ENCODE results near the gene ZFPL1.

The ZFPL1 gene

GRCh38 chr11:65059523-65059922 is 24.5 kb upstream of the ZFPL1 start:
- no peak for DNase-seq (ENCODE audit: low read depth)
- no peak overlapping the region for H3K4me3 ChIP-seq (ENCODE audit: low read depth, low read length)
- TF ChIP-seq CTCF (IDR thresholded peaks at IDR 0.05; ENCODE audit: control insufficient read depth, extremely low read depth, insufficient read depth): no peak

- no peak for TF ChIP-seq CTCF (IDR thresholded peaks at IDR 0.05; ENCODE audit: control insufficient read depth, extremely low read depth, insufficient read depth)
- H3K4me3 ChIP-seq (ENCODE audit: low read depth, low read length): no peak overlapping the region
- DNase-seq (ENCODE audit: low read depth): no peak
These were observed 23.8 kb upstream of the ZFPL1 start for GRCh38 chr11:65059959-65060824.

GRCh38 chr11:65060913-65061408 is 23.1 kb upstream of the ZFPL1 start:
- DNase-seq (ENCODE audit: low read depth): no peak

GRCh38 chr11:65063532-65063931 is 20.5 kb upstream of the ZFPL1 start:
- no peak overlapping the region for H3K4me3 ChIP-seq (ENCODE audit: low read depth, low read length)
- TF ChIP-seq CTCF (IDR thresholded peaks at IDR 0.05; ENCODE audit: control insufficient read depth, extremely low read depth, insufficient read depth): no peak
- DNase-seq (ENCODE audit: low read depth): no peak

More at GRCh38 chr11:65060913-65061408, 23.1 kb upstream of the ZFPL1 start:
- H3K4me3 ChIP-seq (ENCODE audit: low read depth, low read length): no peak overlapping the region
- no peak for TF ChIP-seq CTCF (IDR thresholded peaks at IDR 0.05; ENCODE audit: control insufficient read depth, extremely low read depth, insufficient read depth)

GRCh38 chr11:65064847-65065240 is 19.2 kb upstream of the ZFPL1 start:
- no peak for DNase-seq (ENCODE audit: low read depth)
- no peak for TF ChIP-seq CTCF (IDR thresholded peaks at IDR 0.05; ENCODE audit: control insufficient read depth, extremely low read depth, insufficient read depth)
- no peak overlapping the region for H3K4me3 ChIP-seq (ENCODE audit: low read depth, low read length)

- H3K4me3 ChIP-seq (ENCODE audit: low read depth, low read length): no peak overlapping the region
- no peak for TF ChIP-seq CTCF (IDR thresholded peaks at IDR 0.05; ENCODE audit: control insufficient read depth, extremely low read depth, insufficient read depth)
- DNase-seq (ENCODE audit: low read depth): no peak
These were observed 18.2 kb upstream of the ZFPL1 start for GRCh38 chr11:65065851-65066250.

All from LNCaP clone FGC (cell line).